ENCODE data around the gene TMEM37.
A peak's percentile ranks its signal among the peaks of the same experiment; 100 is the strongest.

The TMEM37 gene

GRCh38 chr2:119407430-119408220 lies 24.0 kb upstream of the TMEM37 start:
- DNase-seq (ENCODE audit: insufficient read length, low spot score) (peak; percentile 42), FAIRE-seq (peak; percentile 85)
- no peak for TF ChIP-seq POLR2A (IDR thresholded peaks at IDR 0.05; ENCODE audit: low read depth, low read length)

DNA sequence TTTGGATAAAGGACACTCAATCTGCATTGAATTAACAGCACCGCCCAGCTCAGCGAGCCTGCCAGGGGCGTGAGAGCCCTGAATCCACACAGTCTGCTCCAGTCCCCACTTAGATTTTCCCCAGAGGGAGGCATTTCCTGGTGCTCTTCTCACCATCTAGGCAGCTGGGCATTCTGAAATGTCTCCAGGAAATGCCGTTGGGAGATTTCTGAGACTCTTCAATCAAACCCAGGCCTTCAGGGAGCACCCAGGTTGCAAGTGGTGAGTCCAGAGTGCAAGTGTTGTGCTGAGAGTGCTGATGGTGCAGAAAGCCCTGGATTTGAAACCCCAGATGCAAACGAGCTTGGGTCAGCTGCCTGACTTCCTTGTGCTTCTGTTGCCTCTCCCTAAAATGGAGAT lies 23.4 kb upstream of the TMEM37 start:
- no peak for FAIRE-seq

DNA sequence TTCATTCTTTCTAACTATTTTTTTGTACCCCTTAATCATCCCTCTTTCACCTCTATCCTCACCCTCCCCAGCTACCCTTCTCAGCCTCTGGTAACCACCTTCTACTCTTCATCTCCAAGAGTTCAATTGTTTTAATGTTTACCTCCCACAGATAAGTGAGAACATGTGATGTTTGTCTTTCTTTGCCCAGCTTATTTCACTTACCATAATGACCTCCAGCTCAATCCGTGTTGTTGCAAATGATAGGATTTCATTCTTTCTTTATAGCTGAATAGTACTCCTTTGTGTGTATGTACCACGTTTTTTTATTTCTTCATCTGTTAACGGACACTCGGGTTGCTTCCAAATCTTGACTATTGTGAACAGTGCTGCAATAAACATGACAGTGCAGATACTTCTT lies 22.1 kb upstream of the TMEM37 start:
- FAIRE-seq (no peak), DNase-seq (ENCODE audit: insufficient read length, low spot score) (no peak)
- no peak for TF ChIP-seq POLR2A (IDR thresholded peaks at IDR 0.05; ENCODE audit: low read depth, low read length)

More for the DNA sequence above, 23.4 kb upstream of the TMEM37 start:
- DNase-seq (ENCODE audit: insufficient read length, low spot score) = no peak
- TF ChIP-seq POLR2A (IDR thresholded peaks at IDR 0.05; ENCODE audit: low read depth, low read length) = no peak

GRCh38 chr2:119414894-119415293 lies 16.8 kb upstream of the TMEM37 start:
- FAIRE-seq (no peak), DNase-seq (ENCODE audit: insufficient read length, low spot score) (no peak)
- no peak for TF ChIP-seq POLR2A (IDR thresholded peaks at IDR 0.05; ENCODE audit: low read depth, low read length)

DNA sequence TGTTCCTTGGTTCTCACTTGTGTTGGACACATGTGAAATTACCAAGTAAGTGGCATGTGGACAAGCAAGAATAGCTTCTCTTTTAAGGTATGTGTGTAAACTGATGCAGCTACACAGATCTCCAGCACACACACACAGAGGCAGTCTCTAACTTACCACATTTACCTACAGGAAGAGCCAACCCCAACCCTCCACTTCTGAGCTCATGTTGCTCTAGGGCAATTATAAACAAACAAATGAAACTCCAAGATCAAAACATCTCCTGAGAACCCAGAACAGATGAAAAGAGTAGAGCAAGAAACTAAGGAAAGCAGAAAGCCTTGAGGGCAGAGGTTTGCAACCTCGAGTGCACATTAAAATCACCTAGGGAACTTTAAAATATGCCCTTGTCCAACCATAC lies 16.0 kb upstream of the TMEM37 start:
- DNase-seq (ENCODE audit: insufficient read length, low spot score) (no peak), FAIRE-seq (no peak)
- no peak for TF ChIP-seq POLR2A (IDR thresholded peaks at IDR 0.05; ENCODE audit: low read depth, low read length)

- FAIRE-seq (no peak), DNase-seq (ENCODE audit: insufficient read length, low spot score) (no peak)
- TF ChIP-seq POLR2A (IDR thresholded peaks at IDR 0.05; ENCODE audit: low read depth, low read length) = no peak
Measured at GRCh38 chr2:119416299-119416923, 15.2 kb upstream of the TMEM37 start.

DNA sequence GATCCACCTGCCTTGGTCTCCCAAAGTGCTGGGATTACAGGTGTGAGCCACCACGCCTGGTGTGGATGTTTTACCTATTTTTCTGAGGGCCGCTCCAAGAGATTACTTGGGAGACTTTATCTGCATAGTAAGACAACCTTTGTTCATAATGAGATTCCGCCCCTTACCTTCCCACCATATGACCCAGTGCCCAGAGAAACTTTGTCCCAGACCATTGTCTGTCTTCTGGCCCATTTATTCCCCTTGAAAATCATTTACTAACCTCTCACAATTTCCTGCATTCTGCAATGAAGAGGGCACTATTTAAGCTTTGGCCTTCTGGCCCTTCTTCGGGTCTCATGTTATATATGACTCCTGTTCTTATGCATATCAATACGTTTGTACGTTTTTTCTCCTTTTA lies 13.7 kb upstream of the TMEM37 start:
- FAIRE-seq (no peak), DNase-seq (ENCODE audit: insufficient read length, low spot score) (no peak)
- TF ChIP-seq POLR2A (IDR thresholded peaks at IDR 0.05; ENCODE audit: low read depth, low read length) = no peak

- FAIRE-seq (no peak), DNase-seq (ENCODE audit: insufficient read length, low spot score) (no peak)
- TF ChIP-seq POLR2A (IDR thresholded peaks at IDR 0.05; ENCODE audit: low read depth, low read length) = no peak
Measured at GRCh38 chr2:119419065-119419464, 12.6 kb upstream of the TMEM37 start.

- TF ChIP-seq POLR2A (IDR thresholded peaks at IDR 0.05; ENCODE audit: low read depth, low read length) = no peak
- no peak for FAIRE-seq
- DNase-seq (ENCODE audit: insufficient read length, low spot score) = no peak
Measured at GRCh38 chr2:119419803-119420508, 11.7 kb upstream of the TMEM37 start.

DNA sequence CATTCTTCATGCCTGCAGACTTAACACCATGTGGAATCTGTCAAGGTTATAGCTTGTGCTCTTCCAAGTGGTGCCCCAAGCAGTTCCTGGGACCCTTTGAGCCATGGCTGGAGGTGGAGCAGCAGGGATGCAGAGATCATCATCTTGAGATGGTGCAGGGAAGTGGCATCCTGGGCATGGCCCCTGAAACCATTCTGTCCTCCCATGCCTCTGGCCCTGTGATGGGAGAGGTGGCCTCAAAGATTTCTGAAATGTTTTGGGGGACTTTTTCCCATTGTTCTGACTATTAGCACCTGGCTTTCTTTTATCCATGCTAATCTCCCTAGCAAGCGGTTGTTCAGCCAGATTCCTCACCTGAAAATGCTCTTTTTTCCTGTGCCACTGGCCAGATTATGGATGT lies 10.3 kb upstream of the TMEM37 start:
- DNase-seq (ENCODE audit: insufficient read length, low spot score) (no peak), FAIRE-seq (no peak)
- TF ChIP-seq POLR2A (IDR thresholded peaks at IDR 0.05; ENCODE audit: low read depth, low read length) = no peak

- no peak for TF ChIP-seq POLR2A (IDR thresholded peaks at IDR 0.05; ENCODE audit: low read depth, low read length)
- FAIRE-seq = no peak
- no peak for DNase-seq (ENCODE audit: insufficient read length, low spot score)
Measured at GRCh38 chr2:119421741-119422140, 9.9 kb upstream of the TMEM37 start.

DNA sequence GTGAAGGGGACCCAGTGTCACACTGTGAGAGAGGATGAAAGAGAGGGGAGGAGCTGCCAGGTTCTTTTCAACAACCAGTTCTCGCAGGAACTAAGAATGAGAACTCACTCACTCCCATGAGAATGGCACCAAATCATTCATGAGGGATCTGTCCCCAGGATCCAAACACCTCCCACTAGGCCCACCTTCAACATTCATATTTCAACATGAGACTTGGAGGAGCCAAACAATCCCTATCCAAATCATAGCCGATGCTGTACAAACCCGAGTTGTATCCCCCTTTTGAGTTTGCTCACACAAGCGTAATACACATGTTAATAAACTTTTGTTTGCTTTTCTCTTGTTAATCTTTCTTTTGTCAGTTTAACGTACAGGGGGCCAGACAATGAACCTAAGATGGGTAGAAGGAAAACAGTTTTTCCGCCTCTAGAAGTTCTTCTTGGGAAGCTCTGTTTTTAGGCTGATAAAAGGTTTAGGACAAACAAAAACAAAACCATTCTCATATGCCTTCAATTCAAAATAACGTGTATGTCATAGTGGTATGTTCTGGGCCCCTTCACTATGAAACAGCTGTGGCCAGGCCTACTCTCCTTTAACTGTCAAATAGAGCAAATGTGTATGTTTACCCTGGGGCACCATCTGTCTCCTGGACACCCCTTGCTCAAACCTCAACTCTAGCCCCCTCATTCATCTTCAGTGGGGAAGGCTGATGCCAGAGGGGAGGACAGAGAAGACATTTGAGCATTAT lies 9.1 kb upstream of the TMEM37 start:
- DNase-seq (ENCODE audit: insufficient read length, low spot score) (no peak), FAIRE-seq (no peak)
- no peak for TF ChIP-seq POLR2A (IDR thresholded peaks at IDR 0.05; ENCODE audit: low read depth, low read length)

- no peak for TF ChIP-seq POLR2A (IDR thresholded peaks at IDR 0.05; ENCODE audit: low read depth, low read length)
- no peak for DNase-seq (ENCODE audit: insufficient read length, low spot score)
- no peak for FAIRE-seq
Measured at GRCh38 chr2:119423108-119423444, 8.6 kb upstream of the TMEM37 start.

GRCh38 chr2:119423811-119424210 lies 7.8 kb upstream of the TMEM37 start:
- FAIRE-seq = no peak
- no peak for TF ChIP-seq POLR2A (IDR thresholded peaks at IDR 0.05; ENCODE audit: low read depth, low read length)
- no peak for DNase-seq (ENCODE audit: insufficient read length, low spot score)
